HCT116 (cell line): Measurements from ENCODE around the gene STON2. TPM values are rescaled to one million over a fixed set of nuclear protein-coding genes. Genes with fewer than 3 reads are reported as not detected.
"Not testable (repeated sequence)": the region's sequence is repeated elsewhere in the genome, so short reads cannot be mapped to it uniquely, and the experiment has no call there.

Experiments used
- ATAC-seq: fragments of 200-7000 bp; cut with Tn5 transposase; 2 replicates; pipeline ENCODE4 v1.9.1; 2020; ENCODE audit warnings: mild to moderate bottlenecking, moderate library complexity
- BruUV-seq: library from RNA; stranded (reverse); fragments of 400-500 nt; replicated peaks from 2 replicates; lab custom pipeline; 2021; lab: Mats Ljungman, UMichigan
- CTCF ChIA-PET: fragments of 300-600 bp; sonication (Branson Sonifier 250); formaldehyde crosslinking; loops from one replicate; lab custom pipeline; 2021; ENCODE audit warnings: antibody characterized with exemption; lab: Charles Lee
- POLR2A ChIA-PET: fragments of 300-600, 350-600 bp; sonication (Branson Sonifier 250); formaldehyde crosslinking; loops from one replicate; lab custom pipeline; 2021; ENCODE audit warnings: antibody characterized with exemption; lab: Charles Lee
- RAD21 ChIA-PET, 2 experiments: fragments of 300-600 bp; sonication (Branson Sonifier 250); formaldehyde crosslinking; loops; one replicate each; lab custom pipeline; 2023; ENCODE audit warnings: low total read pairs in 2 of 2; ENCODE audit not compliant: uncharacterized antibody in 2 of 2, unreplicated experiment in 2 of 2, low non-redundant PET in 1 of 2; lab: Charles Lee
- DNase-seq: peaks from one replicate; pipeline ENCODE4 v3.0.0-alpha.2; 2010; ENCODE audit warnings: low read depth, low spot score
- H2AFZ ChIP-seq: fragments of 200-600 bp; shearing (Covaris generic), sonication (generic); 2 replicates; pipeline ENCODE4 v1.6.1; 2017; ENCODE audit warnings: low read depth, mixed run types, mixed read lengths, antibody characterized with exemption, low read length; ENCODE audit not compliant: poor library complexity, severe bottlenecking
- H3K27ac ChIP-seq: 2 replicates; pipeline ENCODE4 v1.5.1; 2012; ENCODE audit warnings: low read depth, low read length
- H3K27me3 ChIP-seq: fragments of 200-600 bp; sonication (generic); 2 replicates; pipeline ENCODE4 v1.6.1; 2016; ENCODE audit warnings: mixed run types, low read length, mixed read lengths; ENCODE audit not compliant: insufficient read depth
- H3K36me3 ChIP-seq, 2 experiments: fragments of 200-500 bp in 1 of 2; fragments of 200-600 bp in 1 of 2; sonication (Bioruptor generic) in 1 of 2; sonication (generic) in 1 of 2; 2 replicates each; pipeline versions ENCODE4 v1.5.1 to v1.6.1; 2014 to 2016; ENCODE audit warnings: low read length in 2 of 2, inconsistent platforms in 1 of 2, mixed read lengths in 1 of 2, mixed run types in 1 of 2; ENCODE audit not compliant: insufficient read depth in 2 of 2, control insufficient read depth in 1 of 2
- H3K4me1 ChIP-seq, 2 experiments: fragments of 200-600 bp in 1 of 2; sonication (generic) in 1 of 2; 2 replicates each; pipeline versions ENCODE4 v1.5.1 to v1.6.1; 2012 to 2017; ENCODE audit warnings: low read length in 2 of 2, inconsistent platforms in 1 of 2, mild to moderate bottlenecking in 1 of 2, mixed read lengths in 1 of 2, mixed run types in 1 of 2, moderate library complexity in 1 of 2; ENCODE audit not compliant: insufficient read depth in 2 of 2, control insufficient read depth in 1 of 2
- H3K4me2 ChIP-seq: fragments of 200-600 bp; sonication (generic); 2 replicates; pipeline ENCODE4 v1.6.1; 2017; ENCODE audit warnings: mixed run types, low read length, mixed read lengths
- H3K4me3 ChIP-seq, 2 experiments: fragments of 200-600 bp in 1 of 2; sonication (generic) in 1 of 2; replicated peaks in 1 of 2; 2 replicates each; pipeline ENCODE4 v1.5.1; 2011 to 2016; ENCODE audit warnings: low read length in 2 of 2, control low read depth in 1 of 2, low read depth in 1 of 2, mild to moderate bottlenecking in 1 of 2, mixed read lengths in 1 of 2, mixed run types in 1 of 2
- H3K79me2 ChIP-seq: fragments of 200-600 bp; sonication (generic); 2 replicates; pipeline ENCODE4 v1.6.1; 2017; ENCODE audit warnings: mild to moderate bottlenecking, mixed run types, low read length, moderate library complexity, mixed read lengths; ENCODE audit not compliant: insufficient read depth
- H3K9ac ChIP-seq: fragments of 200-600 bp; sonication (generic); 2 replicates; pipeline ENCODE4 v1.6.1; 2016; ENCODE audit warnings: low read length, mixed read lengths
- H3K9me2 ChIP-seq: fragments of 200-600 bp; sonication (generic), shearing (Covaris generic); 2 replicates; pipeline ENCODE4 v1.6.1; 2017; ENCODE audit warnings: mixed run types, mild to moderate bottlenecking, moderate library complexity; ENCODE audit not compliant: insufficient read depth
- H3K9me3 ChIP-seq, 2 experiments: fragments of 200-500 bp in 1 of 2; fragments of 200-600 bp in 1 of 2; sonication (Bioruptor generic) in 1 of 2; sonication (generic) in 1 of 2; 2 replicates each; pipeline ENCODE4 v1.6.1; 2014 to 2017; ENCODE audit warnings: low read length in 2 of 2, mixed read lengths in 2 of 2, inconsistent platforms in 1 of 2, low read depth in 1 of 2, mild to moderate bottlenecking in 1 of 2, mixed run types in 1 of 2, moderate library complexity in 1 of 2; ENCODE audit not compliant: control insufficient read depth in 1 of 2, insufficient read depth in 1 of 2
- H4K20me1 ChIP-seq: fragments of 200-600 bp; sonication (generic), shearing (Covaris generic); 2 replicates; pipeline ENCODE4 v1.6.1; 2017; ENCODE audit warnings: mixed run types, mild to moderate bottlenecking, moderate library complexity; ENCODE audit not compliant: insufficient read depth
- JUND ChIP-seq: IDR thresholded peaks from 2 replicates; pipeline ENCODE4 v1.6.1; 2012
- POLR2A ChIP-seq: IDR thresholded peaks from 2 replicates; pipeline ENCODE4 v1.7.0; 2011; ENCODE audit warnings: borderline replicate concordance; ENCODE audit not compliant: insufficient read depth, insufficient read length; ENCODE audit errors: extremely low read depth
- POLR2AphosphoS5 ChIP-seq: IDR thresholded peaks from 2 replicates; pipeline ENCODE4 v1.6.1; 2011; ENCODE audit warnings: mild to moderate bottlenecking, low read depth, low read length, moderate library complexity
- YY1 ChIP-seq: IDR thresholded peaks from 2 replicates; pipeline ENCODE4 v1.6.1; 2011; ENCODE audit warnings: low read length, low read depth, moderate library complexity, mild to moderate bottlenecking; ENCODE audit not compliant: insufficient replicate concordance; ENCODE audit errors: extremely low read depth
- ZFX ChIP-seq: fragments of 450-650 bp; IDR thresholded peaks from 2 replicates; pipeline ENCODE4 v1.6.1; 2017
- intact Hi-C: fragments of 100-400 bp; cut with micrococcal nuclease; formaldehyde crosslinking; loops from 2 replicates; pipeline ENCODE4 v1.10.0; 2022
- total RNA-seq: library from RNA; stranded (reverse); gene quantifications from one replicate; pipeline ENCODE4 v1.2.1, GENCODE V29; 2021; ENCODE audit not compliant: unreplicated experiment

The STON2 gene
- total RNA-seq, 1 experiment from 2014 or later = 4.1 TPM

- intact Hi-C loops = no loop called here
- Histone ChIP-seq H3K4me1 (peaks cover 2% of the 10 kb centered on the region in 2 experiments; a peak in 2 of 4 replicates), H3K4me3 (no peak overlapping the region), H3K9me3 (no peaks in the 10 kb centered on the region), H3K9ac (no peak overlapping the region)
- no peak for ATAC-seq
- TF ChIP-seq POLR2A (no peak), YY1 (no peak), JUND (no peak)
- TF ChIP-seq, all 23 proteins: peak for 0
- no peak for DNase-seq
- ChIA-PET POLR2A (no interaction called here), RAD21 (no interaction called here), CTCF (no interaction called here)
- Histone ChIP-seq H3K36me3 (no peaks in the 10 kb centered on the region), H2AFZ (no peak overlapping the region), H3K9me2 (no peaks in the 10 kb centered on the region), H3K4me2 (no peak overlapping the region), H3K27me3 (peaks cover 18% of the 10 kb centered on the region), H4K20me1 (no peaks in the 10 kb centered on the region), H3K79me2 (no peaks in the 10 kb centered on the region), H3K27ac (no peak overlapping the region)
- BruUV-seq = no TSS peak
These were observed 30.1 kb upstream of the STON2 start for GRCh38 chr14:81430235-81430634.

DNA sequence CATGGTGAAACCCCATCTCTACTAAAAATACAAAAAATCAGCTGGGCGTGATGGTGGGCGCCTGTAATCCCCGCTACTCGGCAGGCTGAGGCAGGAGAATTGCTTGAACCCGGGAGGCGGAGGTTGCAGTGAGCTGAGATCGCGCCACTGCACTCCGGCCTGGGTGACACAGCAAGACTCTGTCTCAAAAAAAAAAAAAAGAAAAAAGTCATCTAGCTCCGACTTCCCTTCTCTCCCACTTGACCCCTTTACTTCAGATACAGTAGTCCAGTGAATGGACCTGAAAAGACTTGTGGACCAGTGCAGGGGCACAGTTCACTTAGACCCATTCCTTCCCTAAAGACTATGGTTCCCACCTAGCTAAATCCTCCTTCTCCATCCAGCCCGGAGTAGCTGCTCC is 29.6 kb upstream of the STON2 start:
- H3K9me3 ChIP-seq, H3K4me1 ChIP-seq, H3K27ac ChIP-seq, DNase-seq, H3K9me2 ChIP-seq, POLR2A ChIA-PET, BruUV-seq, CTCF ChIA-PET, ATAC-seq, H3K4me2 ChIP-seq, H3K4me3 ChIP-seq, H3K36me3 ChIP-seq, H4K20me1 ChIP-seq, H3K79me2 ChIP-seq, RAD21 ChIA-PET, H3K9ac ChIP-seq, H2AFZ ChIP-seq, intact Hi-C loops: not testable (repeated sequence)
- H3K27me3 ChIP-seq = peaks cover 13% of the 10 kb centered on the region

DNA sequence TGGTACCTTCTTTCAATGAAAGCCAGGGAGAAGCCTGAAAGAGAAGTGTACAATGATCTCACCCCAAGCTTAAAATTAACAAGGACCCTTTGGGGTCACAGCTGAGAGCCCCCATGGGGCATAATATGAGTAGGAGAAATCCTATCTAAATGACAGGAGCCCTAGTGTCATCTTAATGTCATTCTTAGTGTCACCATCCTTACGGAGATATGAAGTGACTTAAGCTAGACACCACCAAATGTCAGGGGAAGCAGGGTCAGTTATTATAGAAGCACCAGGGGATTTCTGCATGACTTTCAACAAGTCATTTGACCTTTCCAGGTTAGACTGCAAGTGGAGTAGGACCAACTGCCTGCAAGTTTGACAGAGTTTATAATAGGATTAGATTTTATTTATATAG is 28.9 kb upstream of the STON2 start:
- H3K4me2 ChIP-seq = no peak overlapping the region
- TF ChIP-seq POLR2AphosphoS5 = no peak
- TF ChIP-seq ZFX = no peak
- TF ChIP-seq JUND = no peak
- ATAC-seq = no peak
- H3K9me2 ChIP-seq = no peaks in the 10 kb centered on the region
- H2AFZ ChIP-seq = no peak overlapping the region
- H3K9ac ChIP-seq = no peak overlapping the region
- 0 out of 2 replicates have a peak, but pooled peaks cover 6% of the 10 kb centered on the region for H3K27me3 ChIP-seq
- H3K27ac ChIP-seq = no peak overlapping the region
- H3K9me3 ChIP-seq = no peaks in the 10 kb centered on the region
- intact Hi-C loops = no loop called here
- H3K79me2 ChIP-seq = no peaks in the 10 kb centered on the region
- H3K4me3 ChIP-seq = no peak overlapping the region
- POLR2A ChIA-PET = no interaction called here
- no peaks in the 10 kb centered on the region for H4K20me1 ChIP-seq
- RAD21 ChIA-PET = no interaction called here
- BruUV-seq = no TSS peak
- no peak for DNase-seq
- H3K36me3 ChIP-seq = no peaks in the 10 kb centered on the region
- CTCF ChIA-PET = no interaction called here
- no peaks in the 10 kb centered on the region; a peak in 1 of 4 replicates for H3K4me1 ChIP-seq
